IPS-18a (cell line): ENCODE results near the gene LRIT3.

Experiments
- H3K27ac ChIP-seq: one replicate; pipeline ENCODE4 v1.5.1; 2013; ENCODE audit warnings: low read length
- H3K27me3 ChIP-seq: one replicate; pipeline ENCODE4 v1.6.1; 2013; ENCODE audit warnings: mild to moderate bottlenecking, low read length; ENCODE audit not compliant: control insufficient read depth, insufficient read depth
- H3K36me3 ChIP-seq: one replicate; pipeline ENCODE4 v1.6.1; 2013; ENCODE audit warnings: low read depth, low read length; ENCODE audit not compliant: control insufficient read depth
- H3K4me1 ChIP-seq: one replicate; pipeline ENCODE4 v1.6.1; 2013; ENCODE audit warnings: low read depth, low read length; ENCODE audit not compliant: control insufficient read depth
- H3K4me3 ChIP-seq: one replicate; pipeline ENCODE4 v1.5.1; 2013; ENCODE audit warnings: low read length
- H3K9ac ChIP-seq: one replicate; pipeline ENCODE4 v1.6.1; 2013; ENCODE audit warnings: mild to moderate bottlenecking, low read length, moderate library complexity
- H3K9me3 ChIP-seq: one replicate; pipeline ENCODE4 v1.6.1; 2013; ENCODE audit warnings: low read depth, low read length; ENCODE audit not compliant: control insufficient read depth

The LRIT3 gene

GRCh38 chr4:109847896-109848442 is at the start of gene LRIT3:
LRIT3 (plus strand) TSS chr4:109848107; CDS start chr4:109848202, 95 bp downstream.
- Histone ChIP-seq H3K27me3 (no peaks in the 10 kb centered on the region), H3K4me1 (no peaks in the 10 kb centered on the region), H3K4me3 (no peak within 1 kb of the TSS), H3K36me3 (no peaks in the 10 kb centered on the region), H3K9me3 (no peaks in the 10 kb centered on the region), H3K27ac (no peak within 1 kb of the TSS), H3K9ac (no peak within 1 kb of the TSS)

GRCh38 chr4:109798866-109799265 is 49.0 kb upstream of the LRIT3 start:
- Histone ChIP-seq H3K4me3 (no peak overlapping the region), H3K9me3 (no peaks in the 10 kb centered on the region), H3K4me1 (no peaks in the 10 kb centered on the region), H3K9ac (no peak overlapping the region), H3K27ac (no peak overlapping the region), H3K27me3 (no peaks in the 10 kb centered on the region), H3K36me3 (no peaks in the 10 kb centered on the region)

GRCh38 chr4:109801099-109801789 is 46.7 kb upstream of the LRIT3 start:
- Histone ChIP-seq H3K27ac (no peak overlapping the region), H3K27me3 (no peaks in the 10 kb centered on the region), H3K9me3 (no peaks in the 10 kb centered on the region), H3K9ac (no peak overlapping the region), H3K36me3 (no peaks in the 10 kb centered on the region), H3K4me3 (no peak overlapping the region), H3K4me1 (no peaks in the 10 kb centered on the region)

- Histone ChIP-seq H3K36me3 (no peaks in the 10 kb centered on the region), H3K27ac (no peak within 1 kb of the TSS), H3K9ac (no peak within 1 kb of the TSS), H3K4me3 (no peak within 1 kb of the TSS), H3K4me1 (no peaks in the 10 kb centered on the region), H3K27me3 (no peaks in the 10 kb centered on the region), H3K9me3 (no peaks in the 10 kb centered on the region)
Observed at GRCh38 chr4:109801895-109802319, 46.0 kb upstream of the LRIT3 start, which contains the start of gene CFI. CFI (minus strand) TSS chr4:109801999; CDS start chr4:109801971, 28 bp downstream.

- Histone ChIP-seq H3K9ac (no peak overlapping the region), H3K36me3 (no peaks in the 10 kb centered on the region), H3K9me3 (no peaks in the 10 kb centered on the region), H3K27me3 (no peaks in the 10 kb centered on the region), H3K4me3 (no peak overlapping the region), H3K27ac (no peak overlapping the region), H3K4me1 (no peaks in the 10 kb centered on the region)
Observed at GRCh38 chr4:109803924-109804571, 43.9 kb upstream of the LRIT3 start.

- H3K4me1 ChIP-seq, result peaks cover 8% of the 10 kb centered on the region
Observed at GRCh38 chr4:109809655-109810054, 38.3 kb upstream of the LRIT3 start.

GRCh38 chr4:109810552-109811387 is 37.1 kb upstream of the LRIT3 start:
- Histone ChIP-seq H3K27me3 (no peaks in the 10 kb centered on the region), H3K36me3 (no peaks in the 10 kb centered on the region), H3K4me1 (peaks cover 8% of the 10 kb centered on the region), H3K9ac (no peak overlapping the region), H3K27ac (no peak overlapping the region), H3K4me3 (no peak overlapping the region), H3K9me3 (no peaks in the 10 kb centered on the region)

More at GRCh38 chr4:109809655-109810054, 38.3 kb upstream of the LRIT3 start:
- Histone ChIP-seq H3K4me3 (no peak overlapping the region), H3K36me3 (no peaks in the 10 kb centered on the region), H3K9ac (no peak overlapping the region), H3K27ac (no peak overlapping the region), H3K27me3 (no peaks in the 10 kb centered on the region), H3K9me3 (no peaks in the 10 kb centered on the region)

- no peak overlapping the region for H3K4me3 ChIP-seq
- H3K27ac ChIP-seq, result no peak overlapping the region
- H3K9me3 ChIP-seq, result no peaks in the 10 kb centered on the region
- H3K9ac ChIP-seq, result no peak overlapping the region
- no peaks in the 10 kb centered on the region for H3K36me3 ChIP-seq
- no peaks in the 10 kb centered on the region for H3K27me3 ChIP-seq
- peaks cover 12% of the 10 kb centered on the region for H3K4me1 ChIP-seq
Observed at GRCh38 chr4:109811707-109812106, 36.2 kb upstream of the LRIT3 start.

- Histone ChIP-seq H3K9me3 (no peaks in the 10 kb centered on the region), H3K4me1 (peaks cover 12% of the 10 kb centered on the region), H3K27ac (peak within 1 kb of the TSS; percentile 93), H3K4me3 (peak within 1 kb of the TSS; percentile 84), H3K9ac (peak within 1 kb of the TSS; percentile 87), H3K36me3 (peaks cover 31% of the 10 kb centered on the region), H3K27me3 (no peaks in the 10 kb centered on the region)
Observed at GRCh38 chr4:109815151-109816081, 32.5 kb upstream of the LRIT3 start, which contains the start of gene GAR1. GAR1 (plus strand) TSS chr4:109815762; CDS start chr4:109816165, 403 bp downstream.

GRCh38 chr4:109816082-109816442 is 31.8 kb upstream of the LRIT3 start:
- Histone ChIP-seq H3K27ac (peak overlapping the region; percentile 93), H3K27me3 (no peaks in the 10 kb centered on the region), H3K4me1 (peaks cover 8% of the 10 kb centered on the region), H3K36me3 (peaks cover 38% of the 10 kb centered on the region), H3K9me3 (no peaks in the 10 kb centered on the region), H3K4me3 (peak overlapping the region; percentile 84), H3K9ac (peak overlapping the region; percentile 87)
